H1 (cell line): ENCODE results near the gene RNF38.

ENCODE experiments used
- BACH1 ChIP-seq: IDR thresholded peaks from 2 replicates; pipeline ENCODE4 v1.6.1; 2012; ENCODE audit warnings: low read length, improper control_type of control experiment
- BCL11A ChIP-seq, 2 experiments: IDR thresholded peaks; one replicate each; pipeline ENCODE4 v1.6.1; 2011; ENCODE audit warnings: low read depth in 2 of 2, low read length in 2 of 2, mild to moderate bottlenecking in 2 of 2
- CREB1 ChIP-seq: IDR thresholded peaks from 2 replicates; pipeline ENCODE4 v1.6.1; 2012; ENCODE audit warnings: inconsistent platforms
- CTCF ChIP-seq, 3 experiments: IDR thresholded peaks; 1 replicate in 2 of 3; 2 replicates in 1 of 3; pipeline versions ENCODE4 v1.5.1 to v1.6.1; 2011; ENCODE audit warnings: low read length in 3 of 3, mild to moderate bottlenecking in 3 of 3, inconsistent platforms in 2 of 3, low read depth in 1 of 3, moderate library complexity in 1 of 3; ENCODE audit not compliant: insufficient read depth in 1 of 3; ENCODE audit errors: control extremely low read depth in 1 of 3
- JUND ChIP-seq: IDR thresholded peaks from 2 replicates; pipeline ENCODE4 v1.6.1; 2011; ENCODE audit warnings: mild to moderate bottlenecking, improper control_type of control experiment, low read length
- POLR2A ChIP-seq, 2 experiments: IDR thresholded peaks; 1 replicate in 1 of 2; 2 replicates in 1 of 2; pipeline ENCODE4 v1.6.1; 2011; ENCODE audit warnings: low read depth in 2 of 2, low read length in 2 of 2, mild to moderate bottlenecking in 2 of 2; ENCODE audit errors: control extremely low read depth in 1 of 2
- RFX5 ChIP-seq: IDR thresholded peaks from 2 replicates; pipeline ENCODE4 v1.6.1; 2011; ENCODE audit warnings: low read depth, low read length, improper control_type of control experiment, borderline replicate concordance
- SIN3A ChIP-seq, 2 experiments: IDR thresholded peaks in 1 of 2; conservative IDR thresholded peaks in 1 of 2; 2 replicates each; pipeline ENCODE4 v1.6.1; 2011 to 2012; ENCODE audit warnings: low read length in 2 of 2, improper control_type of control experiment in 1 of 2, low read depth in 1 of 2, mild to moderate bottlenecking in 1 of 2
- SUZ12 ChIP-seq: fragments of 200-600 bp; sonication (generic); IDR thresholded peaks from 2 replicates; pipeline ENCODE4 v1.6.1; 2012; ENCODE audit warnings: mild to moderate bottlenecking, inconsistent platforms, low read length, moderate library complexity, mixed read lengths
- TBP ChIP-seq: IDR thresholded peaks from 2 replicates; pipeline ENCODE4 v1.6.1; 2011; ENCODE audit warnings: low read depth, low read length, improper control_type of control experiment
- ZNF274 ChIP-seq: IDR thresholded peaks from 2 replicates; pipeline ENCODE4 v1.7.0; 2012; ENCODE audit warnings: low read length, borderline replicate concordance; ENCODE audit errors: extremely low read depth
- TF ChIP-seq, protein P1 (sequence below): IDR thresholded peaks from 2 replicates; pipeline ENCODE4 v1.6.1; 2012; ENCODE audit warnings: inconsistent platforms

- TF ChIP-seq CTCF (IDR thresholded peaks at IDR 0.05; ENCODE audit: control extremely low read depth in 1 of 3, insufficient read depth in 1 of 3, low read depth in 1 of 3, low read length in 3 of 3) (no peak), RFX5 (no peak), POLR2A (IDR thresholded peaks at IDR 0.05; ENCODE audit: control extremely low read depth in 1 of 2, low read depth in 2 of 2, low read length in 2 of 2) (no peak), BCL11A (IDR thresholded peaks at IDR 0.05; ENCODE audit: low read depth in 2 of 2, low read length in 2 of 2) (no peak), TBP (no peak), BACH1 (no peak), SIN3A (conservative IDR thresholded peaks at IDR 0.05 in 1 of 2, IDR thresholded peaks at IDR 0.05 in 1 of 2; ENCODE audit: low read depth in 1 of 2, low read length in 2 of 2) (no peak), SUZ12 (no peak), JUND (no peak), ZNF274 (no peak), CREB1 (no peak)
- TF ChIP-seq, protein P1, sequence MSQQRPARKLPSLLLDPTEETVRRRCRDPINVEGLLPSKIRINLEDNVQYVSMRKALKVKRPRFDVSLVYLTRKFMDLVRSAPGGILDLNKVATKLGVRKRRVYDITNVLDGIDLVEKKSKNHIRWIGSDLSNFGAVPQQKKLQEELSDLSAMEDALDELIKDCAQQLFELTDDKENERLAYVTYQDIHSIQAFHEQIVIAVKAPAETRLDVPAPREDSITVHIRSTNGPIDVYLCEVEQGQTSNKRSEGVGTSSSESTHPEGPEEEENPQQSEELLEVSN, result no peak
Observed at GRCh38 chr9:36442710-36443109, 42.6 kb upstream of the RNF38 start.
